ENCODE data around the gene DYSF. TPM values are rescaled to one million over a fixed set of nuclear protein-coding genes. Genes with fewer than 3 reads are reported as not detected.
A peak's percentile ranks its signal among the peaks of the same experiment; 100 is the strongest.

The DYSF gene
- total RNA-seq, 4 donors from 2014 or later, result 2.8 to 14.9 (median 4.0) TPM

DNA sequence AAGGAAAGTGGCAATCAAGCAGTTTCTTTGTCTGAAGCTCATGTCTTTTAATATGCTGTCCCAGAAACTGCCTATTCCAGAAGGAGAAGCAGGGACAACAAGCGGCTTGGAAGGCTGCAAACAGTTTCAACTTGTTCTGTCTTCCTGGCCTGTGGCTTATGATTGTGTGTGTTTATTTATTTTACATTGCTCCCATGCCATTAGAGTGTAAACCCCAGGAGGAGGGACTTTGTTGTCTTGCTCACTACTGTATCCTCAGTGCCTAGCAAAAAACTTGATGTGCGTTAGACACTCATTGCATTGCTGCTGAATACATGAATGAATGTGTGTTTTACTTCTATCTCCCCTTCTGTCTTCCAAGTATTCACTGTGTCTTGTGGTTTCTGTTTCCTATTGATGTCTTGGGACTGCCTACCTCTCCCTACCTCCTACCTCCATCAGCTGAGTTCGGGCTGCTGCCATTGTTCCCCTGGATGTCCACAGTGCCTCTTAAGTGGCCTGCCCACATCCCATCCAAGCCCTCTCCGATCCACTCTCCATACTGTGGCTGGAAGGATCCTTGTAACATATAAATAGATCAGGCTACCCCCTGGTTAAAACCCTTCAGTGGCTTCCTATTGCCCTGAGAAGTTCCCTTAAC lies 261.4 kb downstream of the DYSF start:
- H3K27me3 ChIP-seq, result no peaks in the 10 kb centered on the region
- H3K4me1 ChIP-seq, result peaks cover 0 to 24% (median 0%) of the 10 kb centered on the region in 4 donors
- H3K27ac ChIP-seq, result no peak overlapping the region
- H3K9me3 ChIP-seq, result no peaks in the 10 kb centered on the region
- TF ChIP-seq POLR2A (IDR thresholded peaks at IDR 0.05) (no peak), CTCF (IDR thresholded peaks at IDR 0.05) (no peak)
- DNase-seq, result no peak
- H3K4me3 ChIP-seq, result no peak overlapping the region
- H3K36me3 ChIP-seq, result no peaks in the 10 kb centered on the region

DNA sequence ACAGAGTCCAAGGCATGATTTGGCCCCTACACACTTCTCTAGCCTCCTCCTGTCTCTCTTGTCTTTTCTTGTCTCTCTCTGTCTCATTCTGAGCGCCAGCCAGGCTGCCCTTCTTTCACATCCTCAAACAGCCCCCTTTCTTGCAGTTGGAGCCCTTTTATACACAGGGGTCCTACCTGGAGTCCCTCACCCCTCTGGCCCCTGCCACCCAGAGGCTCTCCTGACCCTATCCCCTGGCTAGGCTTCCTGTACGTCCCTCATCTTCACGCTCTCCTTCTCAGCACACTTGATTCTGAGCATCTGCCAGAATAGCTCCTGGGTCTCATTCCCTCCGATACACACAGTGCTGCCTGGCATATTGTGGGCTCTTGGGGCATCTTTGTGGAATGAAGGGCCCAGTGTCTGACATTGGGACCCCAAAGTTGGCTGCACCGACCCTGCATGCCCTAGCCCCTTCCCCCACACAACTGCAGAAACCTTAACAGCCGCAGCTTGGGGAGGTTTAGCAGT lies 261.9 kb downstream of the DYSF start:
- Histone ChIP-seq H3K36me3 (no peaks in the 10 kb centered on the region), H3K4me1 (peaks cover 0 to 24% (median 0%) of the 10 kb centered on the region in 4 donors), H3K27me3 (no peaks in the 10 kb centered on the region), H3K4me3 (no peak overlapping the region), H3K27ac (no peak overlapping the region), H3K9me3 (no peaks in the 10 kb centered on the region)
- no peak for DNase-seq
- no peak for TF ChIP-seq CTCF (IDR thresholded peaks at IDR 0.05)
- no peak for TF ChIP-seq POLR2A (IDR thresholded peaks at IDR 0.05)

DNA sequence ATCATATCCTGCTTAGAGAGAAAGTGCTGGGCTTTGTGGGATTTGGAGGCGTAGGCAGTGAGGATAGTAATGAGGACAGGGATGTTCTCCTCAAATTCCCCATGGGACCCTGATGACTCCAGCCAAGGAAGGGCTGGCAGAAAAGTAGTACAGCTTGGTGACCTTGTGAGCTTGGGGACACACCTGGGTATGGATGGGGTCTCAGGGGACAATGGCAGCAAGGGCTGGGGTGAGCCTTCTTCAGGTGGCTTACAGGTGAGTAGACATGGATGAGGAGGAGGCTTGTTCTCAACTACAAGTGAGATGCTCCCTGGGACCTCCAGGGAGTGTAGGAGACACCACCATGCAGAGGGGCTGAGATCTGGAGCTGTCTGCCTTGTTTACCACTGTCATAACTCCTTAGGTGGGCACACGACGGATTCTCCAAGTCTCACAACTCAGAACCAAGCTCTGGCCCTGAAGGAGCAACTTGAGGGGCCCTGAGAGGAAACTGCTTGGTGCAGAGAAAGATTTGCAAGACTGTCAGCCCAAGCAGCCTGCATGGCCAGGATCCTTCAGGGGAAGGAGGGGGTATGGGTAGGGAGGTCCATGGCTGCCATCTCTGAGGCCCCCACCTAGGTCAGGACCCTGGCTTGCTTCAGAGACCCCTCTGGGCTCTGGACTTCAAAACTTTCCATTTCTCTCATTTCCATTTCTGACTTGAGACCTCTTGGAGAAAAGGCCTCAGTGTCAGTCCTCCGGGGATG lies 262.8 kb downstream of the DYSF start:
- peak in 1 of 3 donors; percentile 21 for DNase-seq
- no peaks in the 10 kb centered on the region for H3K9me3 ChIP-seq
- no peaks in the 10 kb centered on the region for H3K36me3 ChIP-seq
- no peak for TF ChIP-seq CTCF (IDR thresholded peaks at IDR 0.05)
- TF ChIP-seq POLR2A (IDR thresholded peaks at IDR 0.05), result no peak
- peaks cover 0 to 24% (median 0%) of the 10 kb centered on the region in 4 donors for H3K4me1 ChIP-seq
- H3K27me3 ChIP-seq, result no peaks in the 10 kb centered on the region
- peak overlapping the region in 1 of 4 donors; percentile 43 for H3K27ac ChIP-seq
- no peak overlapping the region for H3K4me3 ChIP-seq

GRCh38 chr2:71716697-71717624 lies 263.6 kb downstream of the DYSF start:
- H3K27ac ChIP-seq, result peak overlapping the region in 2 of 4 donors; percentile 47 to 52
- no peak overlapping the region for H3K4me3 ChIP-seq

More at GRCh38 chr2:71716697-71717624, 263.6 kb downstream of the DYSF start:
- Histone ChIP-seq H3K4me1 (peaks cover 0 to 16% (median 0%) of the 10 kb centered on the region in 4 donors), H3K36me3 (no peaks in the 10 kb centered on the region), H3K9me3 (no peaks in the 10 kb centered on the region), H3K27me3 (no peaks in the 10 kb centered on the region)
- TF ChIP-seq CTCF (IDR thresholded peaks at IDR 0.05) (no peak), POLR2A (IDR thresholded peaks at IDR 0.05) (no peak)
- peak; percentile 29 to 74 (median 60) for DNase-seq

Data from Peyer's patch (tissue), 4 donors.